ENCODE measurements around the gene MAPK12.

MAPK12 gene

DNA sequence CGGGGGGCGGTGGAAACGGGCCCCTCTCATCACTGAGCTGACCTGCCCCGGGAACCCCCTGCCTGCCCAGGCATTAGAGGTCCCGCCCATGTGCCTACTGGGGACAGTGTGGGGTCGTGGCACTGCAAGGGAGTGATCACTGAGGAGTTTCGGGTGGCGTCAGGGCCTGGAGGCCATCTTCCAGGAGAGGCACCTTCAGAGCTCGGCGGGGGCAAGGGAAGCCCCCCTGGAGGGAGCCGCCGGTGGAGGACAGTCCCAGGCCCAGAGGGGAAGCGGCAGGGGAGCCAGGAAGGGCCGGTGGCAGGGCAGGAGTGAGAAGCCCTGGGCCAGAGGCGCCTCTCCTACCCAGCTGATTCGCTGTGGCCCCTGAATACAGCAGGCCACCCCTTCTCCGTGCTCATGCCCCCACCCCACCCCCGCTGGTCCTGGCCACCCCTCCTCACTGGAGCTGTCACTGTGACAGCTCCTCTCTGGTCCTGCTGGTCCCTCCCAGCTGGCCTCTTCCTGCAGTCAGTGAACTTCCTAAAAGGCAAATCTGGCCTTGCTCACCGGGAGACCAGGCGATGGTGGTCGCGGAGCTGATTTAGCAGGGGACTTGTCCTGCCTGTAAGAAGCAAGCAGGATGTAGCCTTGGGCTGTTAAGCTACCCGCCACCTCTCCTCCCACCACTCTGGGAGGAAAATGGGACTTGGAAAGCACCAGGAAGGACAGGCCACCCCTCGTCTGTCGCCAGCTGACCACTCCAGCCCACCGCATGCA is 10.7 kb upstream of the MAPK12 start:
- in situ Hi-C loops (cut with HindIII; ENCODE audit: low pct_ligation_motif_present, low pct_unique_long_range_greater_than_20kb, low sequenced_read_pairs), result no loop called here
- DNase-seq, result no peak

- DNase-seq, result peak; percentile 69
- in situ Hi-C loops (cut with HindIII; ENCODE audit: low pct_ligation_motif_present, low pct_unique_long_range_greater_than_20kb, low sequenced_read_pairs), result no loop called here
Observed at GRCh38 chr22:50271519-50271970, 10.1 kb upstream of the MAPK12 start.

- peak; percentile 77 for DNase-seq
- in situ Hi-C loops (cut with HindIII; ENCODE audit: low pct_ligation_motif_present, low pct_unique_long_range_greater_than_20kb, low sequenced_read_pairs), result no loop called here
Observed at GRCh38 chr22:50270666-50271394, 9.3 kb upstream of the MAPK12 start.

GRCh38 chr22:50269970-50270665 is 8.6 kb upstream of the MAPK12 start, which contains the start of gene MAPK11:
Gene MAPK11 (minus strand): TSS chr22:50270380. CDS start chr22:50270292, 88 bp downstream.
- in situ Hi-C loops (cut with HindIII; ENCODE audit: low pct_ligation_motif_present, low pct_unique_long_range_greater_than_20kb, low sequenced_read_pairs), result no loop called here
- peak; percentile 65 for DNase-seq

GRCh38 chr22:50269573-50269969 is 8.1 kb upstream of the MAPK12 start:
- DNase-seq, result no peak
- in situ Hi-C loops (cut with HindIII; ENCODE audit: low pct_ligation_motif_present, low pct_unique_long_range_greater_than_20kb, low sequenced_read_pairs), result no loop called here

DNA sequence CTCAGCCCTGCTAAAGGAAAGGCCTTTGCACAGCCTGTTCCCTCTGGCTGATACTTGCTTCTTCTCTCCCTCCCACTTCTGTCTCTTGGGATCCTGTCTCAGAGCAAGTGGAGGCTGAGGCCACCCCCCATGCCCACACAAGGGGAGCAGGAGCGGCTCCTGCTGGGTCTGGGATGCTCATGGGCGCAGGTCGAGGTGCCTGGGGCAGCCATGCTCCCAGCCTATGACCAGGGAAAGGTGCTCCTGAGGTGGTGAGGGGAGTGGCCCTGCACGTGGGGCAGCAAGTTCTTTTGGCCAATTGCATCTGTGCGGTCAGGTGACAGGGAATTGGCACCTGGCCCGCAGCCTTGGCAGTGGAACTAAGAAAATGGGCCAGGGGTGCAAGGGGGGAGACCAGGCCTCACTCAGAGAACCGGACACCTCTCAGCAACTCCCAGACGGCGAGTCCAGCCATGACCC is 7.2 kb upstream of the MAPK12 start:
- in situ Hi-C loops (cut with HindIII; ENCODE audit: low pct_ligation_motif_present, low pct_unique_long_range_greater_than_20kb, low sequenced_read_pairs), result no loop called here
- DNase-seq, result no peak

DNA sequence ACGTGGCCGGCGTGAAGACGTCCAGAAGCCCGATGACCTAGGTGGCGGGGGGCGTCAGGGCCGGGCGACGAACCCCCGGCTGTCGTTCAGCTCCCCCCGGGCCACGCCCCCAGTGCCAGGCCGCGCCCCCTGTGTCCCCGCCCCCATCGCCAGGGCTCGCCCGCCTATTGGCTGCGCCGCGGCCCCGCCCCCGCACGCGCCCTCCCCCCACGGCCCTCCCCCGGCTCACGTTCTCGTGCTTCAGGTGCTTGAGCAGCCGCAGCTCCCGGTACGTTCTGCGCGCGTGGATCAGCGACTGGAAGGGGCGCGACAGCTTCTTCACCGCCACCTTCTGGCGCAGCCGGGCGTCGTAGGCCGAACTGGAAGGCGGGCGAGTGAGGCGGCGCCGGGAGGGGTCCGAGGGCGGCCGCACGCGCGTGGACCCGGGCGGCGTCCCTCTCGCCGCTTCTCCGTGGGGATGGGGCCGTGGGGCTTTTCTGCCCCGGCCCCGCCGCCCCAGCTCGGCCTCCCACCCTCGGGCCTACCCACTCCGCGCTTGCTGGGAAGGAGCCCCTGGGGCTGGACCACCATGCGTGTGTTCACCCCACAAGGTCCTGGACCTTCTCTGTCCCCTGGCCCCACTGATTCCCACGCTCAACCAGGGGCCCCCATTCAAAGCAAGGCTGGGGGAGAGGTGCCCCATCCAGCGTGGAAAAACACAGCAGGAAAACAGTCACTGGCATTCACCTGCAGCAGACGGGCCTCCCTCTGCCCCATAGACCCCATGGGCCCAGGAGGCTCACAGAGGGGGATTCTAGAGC is 6.3 kb upstream of the MAPK12 start:
- in situ Hi-C loops (cut with HindIII; ENCODE audit: low pct_ligation_motif_present, low pct_unique_long_range_greater_than_20kb, low sequenced_read_pairs), result no loop called here
- DNase-seq, result peak; percentile 49

GRCh38 chr22:50266994-50267393 is 5.5 kb upstream of the MAPK12 start:
- in situ Hi-C loops (cut with HindIII; ENCODE audit: low pct_ligation_motif_present, low pct_unique_long_range_greater_than_20kb, low sequenced_read_pairs), result no loop called here
- no peak for DNase-seq

DNA sequence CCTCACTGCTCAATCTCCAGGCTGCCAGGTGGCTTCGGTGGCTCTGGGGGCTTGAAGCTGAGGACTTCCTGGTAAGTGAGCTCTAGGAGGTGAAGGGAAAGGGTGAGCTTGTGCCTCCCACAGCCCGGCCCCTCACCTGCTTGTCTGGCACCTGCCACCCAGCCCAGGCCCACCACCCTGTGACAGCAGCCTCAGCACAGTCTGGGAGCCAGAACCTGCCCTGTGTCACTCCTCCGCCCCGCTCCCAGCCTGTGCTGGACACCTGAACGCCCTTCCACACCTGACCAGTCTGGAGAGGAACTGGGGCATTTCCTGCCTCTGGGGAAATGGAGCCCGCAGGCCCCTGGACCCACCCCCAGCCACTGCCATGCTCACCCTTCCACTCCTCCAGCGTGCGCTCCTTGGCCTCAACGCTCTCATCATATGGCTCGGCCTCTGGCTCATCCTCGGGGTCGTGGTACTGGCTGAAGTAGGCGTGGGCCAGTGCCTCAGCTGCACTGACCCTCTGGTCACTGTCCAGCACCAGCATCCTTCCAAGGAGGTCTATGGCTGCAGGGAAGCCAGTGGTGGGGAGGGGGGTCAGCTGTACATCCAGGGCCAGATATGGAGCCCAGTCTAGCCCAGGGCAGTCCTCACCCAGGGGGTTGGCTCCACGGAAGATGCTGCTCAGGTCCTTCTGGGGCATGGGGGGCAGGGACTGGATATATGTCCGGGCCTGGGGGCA is 3.6 kb upstream of the MAPK12 start:
- no peak for DNase-seq
- in situ Hi-C loops (cut with HindIII; ENCODE audit: low pct_ligation_motif_present, low pct_unique_long_range_greater_than_20kb, low sequenced_read_pairs), result no loop called here

- in situ Hi-C loops (cut with HindIII; ENCODE audit: low pct_ligation_motif_present, low pct_unique_long_range_greater_than_20kb, low sequenced_read_pairs), result no loop called here
- DNase-seq, result no peak
Observed at GRCh38 chr22:50264104-50264745, 2.7 kb upstream of the MAPK12 start.

GRCh38 chr22:50262973-50263617 is 1.6 kb upstream of the MAPK12 start:
- no peak for DNase-seq
- in situ Hi-C loops (cut with HindIII; ENCODE audit: low pct_ligation_motif_present, low pct_unique_long_range_greater_than_20kb, low sequenced_read_pairs), result no loop called here

DNA sequence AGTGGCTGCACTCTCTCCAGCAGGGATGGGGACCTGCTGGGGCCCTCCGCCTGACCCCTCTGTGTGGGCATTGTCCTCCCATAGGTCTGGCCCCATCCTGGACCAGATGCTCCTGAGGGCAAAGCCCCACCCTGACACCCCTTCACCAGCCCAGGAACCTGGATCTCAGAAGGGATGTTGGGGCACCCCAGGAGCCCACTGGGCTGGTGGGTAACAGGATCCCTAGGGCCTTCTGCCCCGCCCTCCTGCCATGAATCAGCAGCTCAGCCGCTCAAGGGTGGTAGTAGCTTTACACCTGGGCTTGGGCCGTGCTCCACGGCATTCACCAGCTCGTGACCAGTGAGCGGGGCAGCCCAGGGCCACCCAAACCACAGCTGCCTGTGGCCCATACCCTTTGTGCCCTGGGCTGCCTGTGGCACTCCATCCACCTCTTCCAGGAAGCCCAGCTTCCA is 1.0 kb upstream of the MAPK12 start:
- DNase-seq, result peak; percentile 40

GRCh38 chr22:50260801-50261614 is 475 bp downstream of the MAPK12 start:
- peak; percentile 59 for DNase-seq
- in situ Hi-C loops (cut with HindIII; ENCODE audit: low pct_ligation_motif_present, low pct_unique_long_range_greater_than_20kb, low sequenced_read_pairs), result no loop called here

More for the DNA sequence above, 1.0 kb upstream of the MAPK12 start:
- in situ Hi-C loops (cut with HindIII; ENCODE audit: low pct_ligation_motif_present, low pct_unique_long_range_greater_than_20kb, low sequenced_read_pairs), result no loop called here

DNA sequence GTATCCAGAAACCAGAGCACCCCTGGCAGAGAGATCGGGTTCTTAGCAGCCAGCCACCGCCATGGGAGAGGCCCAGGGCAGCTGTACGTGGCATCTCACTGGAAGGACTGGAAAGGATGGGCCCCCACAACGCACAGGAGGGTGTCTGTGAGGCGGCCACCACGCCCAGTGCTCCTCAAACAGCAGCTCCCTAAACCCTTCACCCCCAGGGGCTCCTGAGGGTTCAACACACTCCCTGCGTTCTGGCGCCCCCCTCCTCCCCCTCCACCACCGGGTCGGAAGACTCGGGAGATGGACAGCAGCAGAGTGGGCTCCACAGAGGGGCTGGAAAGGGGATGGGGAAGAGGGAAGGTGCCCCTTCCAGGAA is 1.1 kb downstream of the MAPK12 start:
- DNase-seq, result no peak
- in situ Hi-C loops (cut with HindIII; ENCODE audit: low pct_ligation_motif_present, low pct_unique_long_range_greater_than_20kb, low sequenced_read_pairs), result no loop called here

- no peak for DNase-seq
- in situ Hi-C loops (cut with HindIII; ENCODE audit: low pct_ligation_motif_present, low pct_unique_long_range_greater_than_20kb, low sequenced_read_pairs), result no loop called here
Observed at GRCh38 chr22:50259302-50259701, 2.2 kb downstream of the MAPK12 start.

Measured in ACHN (cell line).